ENCODE results near the gene ST3GAL6.

The ST3GAL6 gene

DNA sequence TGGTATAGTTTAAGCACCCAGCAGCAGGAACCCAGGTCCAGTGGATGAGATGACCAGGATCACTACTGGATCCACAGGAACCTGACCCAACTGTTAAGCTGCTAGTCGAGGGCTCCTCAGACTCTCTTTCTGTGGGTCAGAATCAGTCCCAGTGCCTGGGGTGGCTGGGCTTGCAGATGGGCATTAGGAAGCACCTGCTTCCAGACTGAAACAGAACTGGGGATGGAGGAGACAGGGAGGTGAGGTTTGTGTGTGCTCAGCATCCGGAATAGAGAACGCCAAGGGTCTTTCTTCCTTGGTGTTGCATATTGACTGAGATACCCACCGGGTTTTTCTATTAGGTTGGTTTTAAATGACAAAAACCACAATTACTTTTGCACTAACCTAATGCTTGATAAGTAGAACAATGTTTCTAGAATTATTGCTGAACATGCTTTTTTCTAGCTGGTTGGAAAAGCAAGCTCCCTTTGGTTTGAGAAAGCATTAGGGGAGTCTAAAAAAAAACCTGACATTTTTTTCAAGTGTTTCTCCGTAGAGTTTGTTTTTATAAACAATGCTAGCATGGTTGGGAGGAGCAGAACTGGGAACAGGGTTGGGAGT is 779 bp downstream of the ST3GAL6 start:
- Mint-ChIP-seq H3K36me3 (ENCODE audit: low read depth) (peaks cover 10% of the 10 kb centered on the region), H3K4me3 (no peak overlapping the region), H3K27me3 (ENCODE audit: low read depth, poor library complexity) (no peaks in the 10 kb centered on the region), H3K27ac (peak overlapping the region; percentile 45), H3K4me1 (peaks cover 33% of the 10 kb centered on the region), H3K9me3 (no peaks in the 10 kb centered on the region)
- DNase-seq = no peak
- TF ChIP-seq, protein P1, sequence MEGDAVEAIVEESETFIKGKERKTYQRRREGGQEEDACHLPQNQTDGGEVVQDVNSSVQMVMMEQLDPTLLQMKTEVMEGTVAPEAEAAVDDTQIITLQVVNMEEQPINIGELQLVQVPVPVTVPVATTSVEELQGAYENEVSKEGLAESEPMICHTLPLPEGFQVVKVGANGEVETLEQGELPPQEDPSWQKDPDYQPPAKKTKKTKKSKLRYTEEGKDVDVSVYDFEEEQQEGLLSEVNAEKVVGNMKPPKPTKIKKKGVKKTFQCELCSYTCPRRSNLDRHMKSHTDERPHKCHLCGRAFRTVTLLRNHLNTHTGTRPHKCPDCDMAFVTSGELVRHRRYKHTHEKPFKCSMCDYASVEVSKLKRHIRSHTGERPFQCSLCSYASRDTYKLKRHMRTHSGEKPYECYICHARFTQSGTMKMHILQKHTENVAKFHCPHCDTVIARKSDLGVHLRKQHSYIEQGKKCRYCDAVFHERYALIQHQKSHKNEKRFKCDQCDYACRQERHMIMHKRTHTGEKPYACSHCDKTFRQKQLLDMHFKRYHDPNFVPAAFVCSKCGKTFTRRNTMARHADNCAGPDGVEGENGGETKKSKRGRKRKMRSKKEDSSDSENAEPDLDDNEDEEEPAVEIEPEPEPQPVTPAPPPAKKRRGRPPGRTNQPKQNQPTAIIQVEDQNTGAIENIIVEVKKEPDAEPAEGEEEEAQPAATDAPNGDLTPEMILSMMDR (IDR thresholded peaks at IDR 0.05) = no peak

DNA sequence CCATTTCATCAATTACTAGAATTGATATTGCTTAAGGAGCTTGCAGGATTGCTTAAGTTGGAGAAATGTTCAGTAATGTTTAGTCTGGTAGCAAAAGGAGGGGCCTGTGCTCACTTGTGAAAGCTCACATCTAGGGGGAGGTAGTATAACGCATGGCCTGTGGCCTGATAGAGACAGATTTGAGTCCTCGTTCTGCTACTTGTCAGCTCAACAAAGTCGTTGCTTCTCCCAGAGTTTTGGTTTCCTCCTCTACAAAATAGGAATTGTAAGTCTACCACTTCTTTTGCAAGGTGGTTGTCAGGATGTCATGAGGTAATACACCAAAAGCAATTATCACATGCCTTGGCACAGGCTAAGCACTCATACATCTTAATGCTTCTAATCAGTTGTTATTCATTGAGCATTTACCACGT is 1.3 kb downstream of the ST3GAL6 start:
- Mint-ChIP-seq H3K27me3 (ENCODE audit: low read depth, poor library complexity) (no peaks in the 10 kb centered on the region), H3K4me3 (no peak overlapping the region), H3K4me1 (peaks cover 33% of the 10 kb centered on the region), H3K27ac (peak overlapping the region; percentile 45), H3K36me3 (ENCODE audit: low read depth) (peaks cover 7% of the 10 kb centered on the region), H3K9me3 (no peaks in the 10 kb centered on the region)
- DNase-seq = no peak
- TF ChIP-seq, protein P1 (IDR thresholded peaks at IDR 0.05) = no peak

DNA sequence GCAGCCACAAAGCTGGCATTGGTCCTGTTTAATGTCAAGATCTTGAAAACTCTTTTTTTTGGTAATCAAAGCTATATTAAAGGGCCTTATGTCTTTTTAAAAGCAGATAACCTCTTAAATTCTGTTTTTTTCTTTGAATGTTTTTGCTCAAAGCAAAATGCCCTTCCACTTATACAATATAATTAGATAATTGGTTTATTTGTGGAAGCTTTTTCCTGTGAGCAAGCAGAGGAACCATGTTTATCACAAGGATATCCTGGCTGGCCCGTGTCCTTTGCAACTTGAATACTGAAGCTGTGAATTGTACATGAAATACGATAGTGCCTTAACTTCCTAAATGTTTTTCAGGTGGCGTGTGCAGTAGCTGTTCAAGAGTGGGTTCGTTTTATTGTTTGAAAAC is 2.6 kb downstream of the ST3GAL6 start:
- no peak for DNase-seq
- TF ChIP-seq, protein P1 (IDR thresholded peaks at IDR 0.05) = no peak
- no peak overlapping the region for H3K4me3 Mint-ChIP-seq
- no peaks in the 10 kb centered on the region for H3K27me3 Mint-ChIP-seq (ENCODE audit: low read depth, poor library complexity)
- H3K9me3 Mint-ChIP-seq = no peaks in the 10 kb centered on the region
- no peak overlapping the region for H3K27ac Mint-ChIP-seq
- H3K36me3 Mint-ChIP-seq (ENCODE audit: low read depth) = peaks cover 7% of the 10 kb centered on the region
- H3K4me1 Mint-ChIP-seq = peaks cover 33% of the 10 kb centered on the region

DNA sequence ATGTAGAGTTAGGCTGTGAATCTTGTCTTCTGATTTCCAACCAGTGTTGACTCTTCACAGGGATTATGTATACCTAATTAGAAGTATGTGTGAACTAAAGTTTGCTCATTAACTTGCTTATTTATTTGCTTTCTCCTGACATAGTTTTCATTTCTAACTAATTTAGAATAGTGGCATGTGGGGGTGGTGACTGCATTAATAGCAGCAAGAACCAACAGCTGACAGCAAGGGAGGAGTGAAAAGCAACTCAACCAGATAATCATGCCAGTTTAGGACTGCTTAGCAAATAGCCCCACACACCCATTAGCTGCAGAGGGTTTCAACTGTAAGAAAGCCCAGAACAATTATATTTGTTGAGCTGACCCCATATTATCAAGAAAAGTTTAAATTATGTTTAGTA is 3.8 kb downstream of the ST3GAL6 start:
- H3K27ac Mint-ChIP-seq = no peak overlapping the region
- TF ChIP-seq, protein P1 (IDR thresholded peaks at IDR 0.05) = no peak
- H3K9me3 Mint-ChIP-seq = no peaks in the 10 kb centered on the region
- H3K4me3 Mint-ChIP-seq = no peak overlapping the region
- H3K4me1 Mint-ChIP-seq = peaks cover 33% of the 10 kb centered on the region
- peaks cover 7% of the 10 kb centered on the region for H3K36me3 Mint-ChIP-seq (ENCODE audit: low read depth)
- H3K27me3 Mint-ChIP-seq (ENCODE audit: low read depth, poor library complexity) = no peaks in the 10 kb centered on the region
- no peak for DNase-seq

DNA sequence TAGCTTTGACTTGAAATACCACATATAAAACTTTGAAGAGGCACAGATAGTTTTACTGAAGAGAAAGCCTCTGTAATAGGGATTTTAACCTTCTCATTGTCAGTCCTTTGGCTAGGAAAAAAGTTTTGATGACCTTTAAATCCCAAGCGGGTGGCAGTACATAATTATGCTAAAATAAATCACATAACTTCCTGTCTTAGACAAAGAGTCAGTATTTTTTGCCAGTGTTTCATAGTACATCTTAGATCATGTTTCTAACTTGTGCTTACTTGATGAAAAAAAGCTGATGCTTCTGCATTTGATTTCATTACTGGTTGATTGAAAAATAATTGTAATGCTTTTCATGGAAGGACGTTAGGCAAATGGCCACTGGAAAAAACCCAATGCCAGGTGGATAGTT is 5.8 kb downstream of the ST3GAL6 start:
- Mint-ChIP-seq H3K27ac (no peak overlapping the region), H3K9me3 (no peaks in the 10 kb centered on the region), H3K36me3 (ENCODE audit: low read depth) (peaks cover 13% of the 10 kb centered on the region), H3K27me3 (ENCODE audit: low read depth, poor library complexity) (no peaks in the 10 kb centered on the region), H3K4me1 (peaks cover 22% of the 10 kb centered on the region), H3K4me3 (no peak overlapping the region)
- TF ChIP-seq, protein P1 (IDR thresholded peaks at IDR 0.05) = no peak
- DNase-seq = no peak

DNA sequence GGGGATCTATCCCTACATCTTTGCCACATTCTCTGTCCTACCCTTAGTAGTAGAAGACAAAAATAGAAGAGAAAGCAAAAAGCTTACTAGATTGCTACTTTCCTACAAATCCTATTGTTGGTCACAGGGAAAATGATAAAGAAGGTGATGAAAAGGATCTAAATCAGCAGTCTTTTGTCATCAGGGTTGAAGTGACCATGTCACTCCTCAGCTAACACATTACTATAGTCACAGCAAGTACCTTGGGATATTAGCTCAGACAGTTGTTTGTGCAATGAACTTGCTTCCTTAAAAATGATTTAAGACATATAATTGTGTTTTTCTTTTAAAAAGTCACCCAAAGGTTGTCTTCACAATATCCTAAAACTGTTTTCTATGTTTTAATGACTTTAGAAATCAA is 6.3 kb downstream of the ST3GAL6 start:
- DNase-seq = no peak
- Mint-ChIP-seq H3K4me1 (peaks cover 17% of the 10 kb centered on the region), H3K4me3 (no peak overlapping the region), H3K9me3 (no peaks in the 10 kb centered on the region), H3K27me3 (ENCODE audit: low read depth, poor library complexity) (no peaks in the 10 kb centered on the region), H3K36me3 (ENCODE audit: low read depth) (peaks cover 17% of the 10 kb centered on the region), H3K27ac (no peak overlapping the region)
- TF ChIP-seq, protein P1 (IDR thresholded peaks at IDR 0.05) = no peak

Measured in nephron progenitor cell (in vitro differentiated cells).